ENCODE results near the gene PMVK. TPM values are rescaled to one million over a fixed set of nuclear protein-coding genes. Genes with fewer than 3 reads are reported as not detected.

Gene PMVK
- total and polyA plus RNA-seq, 2 of the 8 experiments (the other 6 are each of a cell fraction or from before 2014, with no cell fraction given) = 23.8 to 26.5 TPM

- TF ChIP-seq BACH1 (IDR thresholded peaks at IDR 0.05; ENCODE audit: low read length) (no peak), SP2 (IDR thresholded peaks at IDR 0.05; ENCODE audit: low read length) (no peak), SIN3A (conservative IDR thresholded peaks at IDR 0.05 in 1 of 2, IDR thresholded peaks at IDR 0.05 in 1 of 2; ENCODE audit: low read depth in 1 of 2, low read length in 2 of 2) (no peak; a peak in 1 of 4 replicates), JUND (IDR thresholded peaks at IDR 0.05; ENCODE audit: low read length) (no peak)
Measured at GRCh38 chr1:154935749-154936554, 567 bp downstream of the PMVK start (continued).

All from H1 (cell line).